ENCODE results near the gene ADAMTS14. TPM values are rescaled to one million over a fixed set of nuclear protein-coding genes. Genes with fewer than 3 reads are reported as not detected.

The ADAMTS14 gene
- total RNA-seq, 1 experiment from 2014 or later = 2.1 TPM

GRCh38 chr10:70774810-70775678 lies 102.7 kb downstream of the ADAMTS14 start:
- no peak overlapping the region for H3K4me3 Mint-ChIP-seq
- ATAC-seq (no peak), DNase-seq (ENCODE audit: low spot score) (no peak)
- ChIA-PET POLR2A (interaction anchor here (0.6 kb wide), 1 partner anchor 252 kb away, joined by 4 read pairs; no protein-coding TSS in a partner anchor), CTCF (no interaction called here)
- H3K36me3 Mint-ChIP-seq = no peaks in the 10 kb centered on the region
- peaks cover 3% of the 10 kb centered on the region; the same call in 1 of the 2 replicates for H3K4me1 Mint-ChIP-seq
- H3K27ac Mint-ChIP-seq = no peak overlapping the region
- H3K27me3 Mint-ChIP-seq (ENCODE audit: low read depth) = no peaks in the 10 kb centered on the region; the same call in 1 of the 2 replicates
- TF ChIP-seq, protein P1, sequence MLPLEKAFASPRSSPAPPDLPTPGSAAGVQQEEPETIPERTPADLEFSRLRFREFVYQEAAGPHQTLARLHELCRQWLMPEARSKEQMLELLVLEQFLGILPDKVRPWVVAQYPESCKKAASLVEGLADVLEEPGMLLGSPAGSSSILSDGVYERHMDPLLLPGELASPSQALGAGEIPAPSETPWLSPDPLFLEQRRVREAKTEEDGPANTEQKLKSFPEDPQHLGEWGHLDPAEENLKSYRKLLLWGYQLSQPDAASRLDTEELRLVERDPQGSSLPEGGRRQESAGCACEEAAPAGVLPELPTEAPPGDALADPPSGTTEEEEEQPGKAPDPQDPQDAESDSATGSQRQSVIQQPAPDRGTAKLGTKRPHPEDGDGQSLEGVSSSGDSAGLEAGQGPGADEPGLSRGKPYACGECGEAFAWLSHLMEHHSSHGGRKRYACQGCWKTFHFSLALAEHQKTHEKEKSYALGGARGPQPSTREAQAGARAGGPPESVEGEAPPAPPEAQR (CRISPR knock-in tag; IDR thresholded peaks at IDR 0.05) = no peak
- H3K9me3 Mint-ChIP-seq = no peaks in the 10 kb centered on the region

DNA sequence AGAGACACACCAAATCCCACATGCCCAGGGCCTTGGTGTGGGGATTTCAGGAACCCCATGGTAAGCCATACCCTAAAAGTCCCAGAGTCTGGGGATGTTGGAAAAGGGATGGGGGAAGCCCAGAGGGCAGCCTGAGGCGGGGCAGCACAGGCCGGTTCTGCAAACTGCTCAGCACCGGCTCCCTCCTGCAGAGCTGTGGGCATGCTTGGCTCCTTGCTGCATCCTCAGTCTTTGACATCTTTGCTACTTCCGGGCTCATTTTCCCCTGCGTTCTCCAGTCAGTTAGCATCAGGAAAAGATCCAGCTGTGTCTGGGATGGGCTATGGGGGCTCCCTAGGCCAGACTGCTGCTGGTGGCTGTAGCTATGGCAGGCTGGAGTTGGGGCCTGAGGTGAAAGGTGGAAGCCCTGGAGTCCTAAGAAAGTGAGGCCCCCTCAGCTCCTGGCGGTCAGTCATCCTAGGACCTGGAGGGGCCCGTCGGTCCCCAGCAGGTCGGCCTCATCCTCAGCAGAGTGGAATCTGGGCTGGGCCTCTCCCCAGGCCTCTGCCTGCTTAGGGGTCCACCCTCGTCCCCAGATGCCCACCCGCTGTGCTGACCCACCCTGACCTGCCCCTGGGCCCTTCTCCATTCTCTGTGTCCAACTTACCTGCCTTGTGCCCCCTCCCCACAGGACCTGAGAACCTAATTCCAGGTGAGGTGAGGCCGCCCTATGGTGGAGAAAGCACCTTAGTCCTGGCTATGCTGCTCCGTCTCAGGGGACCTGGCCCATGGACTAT lies 103.6 kb downstream of the ADAMTS14 start:
- Mint-ChIP-seq H3K36me3 (no peaks in the 10 kb centered on the region), H3K27me3 (ENCODE audit: low read depth) (no peaks in the 10 kb centered on the region; the same call in 1 of the 2 replicates), H3K4me3 (no peak overlapping the region), H3K4me1 (peaks cover 3% of the 10 kb centered on the region; the same call in 1 of the 2 replicates), H3K27ac (no peak overlapping the region), H3K9me3 (no peaks in the 10 kb centered on the region)
- POLR2A ChIA-PET = no interaction called here
- CTCF ChIA-PET = no interaction called here
- no peak for ATAC-seq
- TF ChIP-seq NR2C2 (CRISPR knock-in tag; IDR thresholded peaks at IDR 0.05) (no peak), MXD4 (CRISPR knock-in tag; IDR thresholded peaks at IDR 0.05; ENCODE audit: borderline replicate concordance) (no peak), NFATC4 (CRISPR knock-in tag; IDR thresholded peaks at IDR 0.05) (no peak), ZNF263 (CRISPR knock-in tag; IDR thresholded peaks at IDR 0.05; ENCODE audit: low read depth) (no peak), NR1H2 (CRISPR knock-in tag; IDR thresholded peaks at IDR 0.05) (no peak), JAZF1 (CRISPR knock-in tag; IDR thresholded peaks at IDR 0.05) (no peak), ELF4 (CRISPR knock-in tag; IDR thresholded peaks at IDR 0.05; ENCODE audit: low read depth) (no peak), RELA (CRISPR knock-in tag; IDR thresholded peaks at IDR 0.05; ENCODE audit: borderline replicate concordance) (no peak), E2F1 (CRISPR knock-in tag; IDR thresholded peaks at IDR 0.05) (no peak), ZNF532 (CRISPR knock-in tag; IDR thresholded peaks at IDR 0.05; ENCODE audit: borderline replicate concordance) (no peak), USF2 (CRISPR knock-in tag; IDR thresholded peaks at IDR 0.05) (no peak), ZNF512 (CRISPR knock-in tag; IDR thresholded peaks at IDR 0.05; ENCODE audit: borderline replicate concordance) (no peak), IRF1 (CRISPR knock-in tag; IDR thresholded peaks at IDR 0.05) (no peak)
- TF ChIP-seq, protein P2, sequence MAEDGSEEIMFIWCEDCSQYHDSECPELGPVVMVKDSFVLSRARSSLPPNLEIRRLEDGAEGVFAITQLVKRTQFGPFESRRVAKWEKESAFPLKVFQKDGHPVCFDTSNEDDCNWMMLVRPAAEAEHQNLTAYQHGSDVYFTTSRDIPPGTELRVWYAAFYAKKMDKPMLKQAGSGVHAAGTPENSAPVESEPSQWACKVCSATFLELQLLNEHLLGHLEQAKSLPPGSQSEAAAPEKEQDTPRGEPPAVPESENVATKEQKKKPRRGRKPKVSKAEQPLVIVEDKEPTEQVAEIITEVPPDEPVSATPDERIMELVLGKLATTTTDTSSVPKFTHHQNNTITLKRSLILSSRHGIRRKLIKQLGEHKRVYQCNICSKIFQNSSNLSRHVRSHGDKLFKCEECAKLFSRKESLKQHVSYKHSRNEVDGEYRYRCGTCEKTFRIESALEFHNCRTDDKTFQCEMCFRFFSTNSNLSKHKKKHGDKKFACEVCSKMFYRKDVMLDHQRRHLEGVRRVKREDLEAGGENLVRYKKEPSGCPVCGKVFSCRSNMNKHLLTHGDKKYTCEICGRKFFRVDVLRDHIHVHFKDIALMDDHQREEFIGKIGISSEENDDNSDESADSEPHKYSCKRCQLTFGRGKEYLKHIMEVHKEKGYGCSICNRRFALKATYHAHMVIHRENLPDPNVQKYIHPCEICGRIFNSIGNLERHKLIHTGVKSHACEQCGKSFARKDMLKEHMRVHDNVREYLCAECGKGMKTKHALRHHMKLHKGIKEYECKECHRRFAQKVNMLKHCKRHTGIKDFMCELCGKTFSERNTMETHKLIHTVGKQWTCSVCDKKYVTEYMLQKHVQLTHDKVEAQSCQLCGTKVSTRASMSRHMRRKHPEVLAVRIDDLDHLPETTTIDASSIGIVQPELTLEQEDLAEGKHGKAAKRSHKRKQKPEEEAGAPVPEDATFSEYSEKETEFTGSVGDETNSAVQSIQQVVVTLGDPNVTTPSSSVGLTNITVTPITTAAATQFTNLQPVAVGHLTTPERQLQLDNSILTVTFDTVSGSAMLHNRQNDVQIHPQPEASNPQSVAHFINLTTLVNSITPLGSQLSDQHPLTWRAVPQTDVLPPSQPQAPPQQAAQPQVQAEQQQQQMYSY (CRISPR knock-in tag; IDR thresholded peaks at IDR 0.05) = no peak
- no peak for DNase-seq (ENCODE audit: low spot score)

Measured in WTC11 (cell line).